ENCODE results near the gene KCNK5. TPM values are rescaled to one million over a fixed set of nuclear protein-coding genes. Genes with fewer than 3 reads are reported as not detected.

KCNK5 gene
- polyA plus RNA-seq, 1 donor from 2014 or later, result not detected

DNA sequence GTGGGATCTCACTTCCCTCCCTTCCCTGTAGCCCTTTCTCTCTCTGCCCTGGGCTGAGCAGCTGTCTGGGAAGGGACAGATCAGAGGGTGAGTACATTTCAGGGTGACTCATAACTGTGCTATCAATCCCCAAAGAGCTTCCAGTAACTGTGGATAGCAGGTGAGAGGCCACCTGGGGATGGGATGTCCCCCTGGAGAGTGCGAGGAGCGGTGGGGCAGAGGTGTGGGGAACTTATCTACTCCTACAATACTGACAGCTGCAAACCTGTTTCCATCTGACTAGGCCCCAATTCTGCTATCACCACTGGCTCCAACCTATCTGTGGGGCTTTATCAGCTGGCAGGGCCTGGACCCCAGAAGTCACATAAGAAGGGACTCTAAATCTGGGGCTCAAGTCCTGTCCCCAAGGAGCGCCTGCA is 32.6 kb downstream of the KCNK5 start:
- Histone ChIP-seq H3K9me3 (ENCODE audit: low read length) (no peaks in the 10 kb centered on the region), H3K79me2 (replicated peaks; ENCODE audit: insufficient read depth, low read length) (no peaks in the 10 kb centered on the region), H3K4me3 (ENCODE audit: low read length) (no peak overlapping the region)

DNA sequence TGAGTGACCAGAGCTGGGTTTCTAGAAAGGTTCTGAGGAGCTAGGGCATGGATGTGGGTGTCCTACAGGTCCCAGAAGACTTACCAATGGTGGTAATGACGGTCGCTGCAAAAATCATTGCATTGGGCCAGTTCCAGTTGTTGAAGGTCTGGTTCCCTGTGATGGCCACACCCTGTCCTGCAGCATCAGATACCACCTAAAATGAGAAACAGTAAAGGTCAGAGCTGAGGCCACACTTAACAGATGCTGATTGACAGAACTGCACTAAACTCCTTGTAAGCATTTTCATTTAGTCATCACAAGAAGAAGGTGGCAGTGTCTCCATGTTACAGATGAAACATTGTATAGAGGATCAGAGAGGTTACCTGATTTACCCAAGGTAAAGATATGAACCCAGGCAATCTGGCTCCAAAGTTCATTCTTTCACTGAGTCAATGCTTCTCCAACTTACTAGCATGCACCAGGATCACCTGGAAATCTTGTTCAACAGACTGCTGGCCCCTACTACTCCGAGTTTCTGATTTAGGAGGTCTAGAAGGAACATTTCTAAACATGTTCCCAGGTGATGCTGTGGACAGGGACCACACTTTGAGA is 33.4 kb downstream of the KCNK5 start:
- Histone ChIP-seq H3K9me2 (ENCODE audit: insufficient read depth, low read length) (no peaks in the 10 kb centered on the region), H4K20me1 (ENCODE audit: insufficient read depth) (no peaks in the 10 kb centered on the region), H2AFZ (ENCODE audit: low read depth, low read length) (no peak overlapping the region), H3K79me2 (replicated peaks; ENCODE audit: insufficient read depth, low read length) (no peaks in the 10 kb centered on the region), H3F3A (ENCODE audit: insufficient read depth, low read length, poor library complexity, severe bottlenecking) (no peaks in the 10 kb centered on the region), H3K9me3 (ENCODE audit: low read length) (no peaks in the 10 kb centered on the region), H3K27me3 (ENCODE audit: insufficient read depth, low read depth, low read length) (no peaks in the 10 kb centered on the region), H3K4me2 (ENCODE audit: low read length) (no peak overlapping the region), H3K4me3 (ENCODE audit: low read length) (no peak overlapping the region), H3K27ac (ENCODE audit: low read length) (no peak overlapping the region), H3K36me3 (ENCODE audit: insufficient read depth, low read length) (no peaks in the 10 kb centered on the region), H3K9ac (ENCODE audit: low read length) (no peak overlapping the region)
- TF ChIP-seq MXI1 (conservative IDR thresholded peaks at IDR 0.05; ENCODE audit: poor library complexity, severe bottlenecking) (no peak), POLR2AphosphoS5 (IDR thresholded peaks at IDR 0.05) (no peak), RAD21 (conservative IDR thresholded peaks at IDR 0.05) (no peak), EZH2 (IDR thresholded peaks at IDR 0.05; ENCODE audit: borderline replicate concordance, insufficient read depth, low read length, poor library complexity, severe bottlenecking) (no peak), SMC3 (conservative IDR thresholded peaks at IDR 0.05; ENCODE audit: poor library complexity) (no peak), TAF1 (IDR thresholded peaks at IDR 0.05; ENCODE audit: low read depth) (no peak), EP300 (conservative IDR thresholded peaks at IDR 0.05; ENCODE audit: poor library complexity, severe bottlenecking) (no peak)
- TF ChIP-seq, protein P1, sequence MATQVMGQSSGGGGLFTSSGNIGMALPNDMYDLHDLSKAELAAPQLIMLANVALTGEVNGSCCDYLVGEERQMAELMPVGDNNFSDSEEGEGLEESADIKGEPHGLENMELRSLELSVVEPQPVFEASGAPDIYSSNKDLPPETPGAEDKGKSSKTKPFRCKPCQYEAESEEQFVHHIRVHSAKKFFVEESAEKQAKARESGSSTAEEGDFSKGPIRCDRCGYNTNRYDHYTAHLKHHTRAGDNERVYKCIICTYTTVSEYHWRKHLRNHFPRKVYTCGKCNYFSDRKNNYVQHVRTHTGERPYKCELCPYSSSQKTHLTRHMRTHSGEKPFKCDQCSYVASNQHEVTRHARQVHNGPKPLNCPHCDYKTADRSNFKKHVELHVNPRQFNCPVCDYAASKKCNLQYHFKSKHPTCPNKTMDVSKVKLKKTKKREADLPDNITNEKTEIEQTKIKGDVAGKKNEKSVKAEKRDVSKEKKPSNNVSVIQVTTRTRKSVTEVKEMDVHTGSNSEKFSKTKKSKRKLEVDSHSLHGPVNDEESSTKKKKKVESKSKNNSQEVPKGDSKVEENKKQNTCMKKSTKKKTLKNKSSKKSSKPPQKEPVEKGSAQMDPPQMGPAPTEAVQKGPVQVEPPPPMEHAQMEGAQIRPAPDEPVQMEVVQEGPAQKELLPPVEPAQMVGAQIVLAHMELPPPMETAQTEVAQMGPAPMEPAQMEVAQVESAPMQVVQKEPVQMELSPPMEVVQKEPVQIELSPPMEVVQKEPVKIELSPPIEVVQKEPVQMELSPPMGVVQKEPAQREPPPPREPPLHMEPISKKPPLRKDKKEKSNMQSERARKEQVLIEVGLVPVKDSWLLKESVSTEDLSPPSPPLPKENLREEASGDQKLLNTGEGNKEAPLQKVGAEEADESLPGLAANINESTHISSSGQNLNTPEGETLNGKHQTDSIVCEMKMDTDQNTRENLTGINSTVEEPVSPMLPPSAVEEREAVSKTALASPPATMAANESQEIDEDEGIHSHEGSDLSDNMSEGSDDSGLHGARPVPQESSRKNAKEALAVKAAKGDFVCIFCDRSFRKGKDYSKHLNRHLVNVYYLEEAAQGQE (IDR thresholded peaks at IDR 0.05; ENCODE audit: borderline replicate concordance), result no peak
- TF ChIP-seq, protein P2, sequence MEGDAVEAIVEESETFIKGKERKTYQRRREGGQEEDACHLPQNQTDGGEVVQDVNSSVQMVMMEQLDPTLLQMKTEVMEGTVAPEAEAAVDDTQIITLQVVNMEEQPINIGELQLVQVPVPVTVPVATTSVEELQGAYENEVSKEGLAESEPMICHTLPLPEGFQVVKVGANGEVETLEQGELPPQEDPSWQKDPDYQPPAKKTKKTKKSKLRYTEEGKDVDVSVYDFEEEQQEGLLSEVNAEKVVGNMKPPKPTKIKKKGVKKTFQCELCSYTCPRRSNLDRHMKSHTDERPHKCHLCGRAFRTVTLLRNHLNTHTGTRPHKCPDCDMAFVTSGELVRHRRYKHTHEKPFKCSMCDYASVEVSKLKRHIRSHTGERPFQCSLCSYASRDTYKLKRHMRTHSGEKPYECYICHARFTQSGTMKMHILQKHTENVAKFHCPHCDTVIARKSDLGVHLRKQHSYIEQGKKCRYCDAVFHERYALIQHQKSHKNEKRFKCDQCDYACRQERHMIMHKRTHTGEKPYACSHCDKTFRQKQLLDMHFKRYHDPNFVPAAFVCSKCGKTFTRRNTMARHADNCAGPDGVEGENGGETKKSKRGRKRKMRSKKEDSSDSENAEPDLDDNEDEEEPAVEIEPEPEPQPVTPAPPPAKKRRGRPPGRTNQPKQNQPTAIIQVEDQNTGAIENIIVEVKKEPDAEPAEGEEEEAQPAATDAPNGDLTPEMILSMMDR (IDR thresholded peaks at IDR 0.05; ENCODE audit: poor library complexity, severe bottlenecking), result no peak

More for the DNA sequence above, 32.6 kb downstream of the KCNK5 start:
- no peak for TF ChIP-seq RAD21 (conservative IDR thresholded peaks at IDR 0.05)
- no peak for TF ChIP-seq EP300 (conservative IDR thresholded peaks at IDR 0.05; ENCODE audit: poor library complexity, severe bottlenecking)
- Histone ChIP-seq H3K9me2 (ENCODE audit: insufficient read depth, low read length) (no peaks in the 10 kb centered on the region), H3K27me3 (ENCODE audit: insufficient read depth, low read depth, low read length) (no peaks in the 10 kb centered on the region), H2AFZ (ENCODE audit: low read depth, low read length) (no peak overlapping the region), H4K20me1 (ENCODE audit: insufficient read depth) (no peaks in the 10 kb centered on the region), H3K27ac (ENCODE audit: low read length) (no peak overlapping the region), H3F3A (ENCODE audit: insufficient read depth, low read length, poor library complexity, severe bottlenecking) (no peaks in the 10 kb centered on the region), H3K4me2 (ENCODE audit: low read length) (no peak overlapping the region), H3K9ac (ENCODE audit: low read length) (no peak overlapping the region), H3K36me3 (ENCODE audit: insufficient read depth, low read length) (no peaks in the 10 kb centered on the region)

Measured in neural cell (in vitro differentiated cells).